ENCODE results near the gene EFR3B.
"Not testable (repeated sequence)": the region's sequence is repeated elsewhere in the genome, so short reads cannot be mapped to it uniquely, and the experiment has no call there.

EFR3B gene

DNA sequence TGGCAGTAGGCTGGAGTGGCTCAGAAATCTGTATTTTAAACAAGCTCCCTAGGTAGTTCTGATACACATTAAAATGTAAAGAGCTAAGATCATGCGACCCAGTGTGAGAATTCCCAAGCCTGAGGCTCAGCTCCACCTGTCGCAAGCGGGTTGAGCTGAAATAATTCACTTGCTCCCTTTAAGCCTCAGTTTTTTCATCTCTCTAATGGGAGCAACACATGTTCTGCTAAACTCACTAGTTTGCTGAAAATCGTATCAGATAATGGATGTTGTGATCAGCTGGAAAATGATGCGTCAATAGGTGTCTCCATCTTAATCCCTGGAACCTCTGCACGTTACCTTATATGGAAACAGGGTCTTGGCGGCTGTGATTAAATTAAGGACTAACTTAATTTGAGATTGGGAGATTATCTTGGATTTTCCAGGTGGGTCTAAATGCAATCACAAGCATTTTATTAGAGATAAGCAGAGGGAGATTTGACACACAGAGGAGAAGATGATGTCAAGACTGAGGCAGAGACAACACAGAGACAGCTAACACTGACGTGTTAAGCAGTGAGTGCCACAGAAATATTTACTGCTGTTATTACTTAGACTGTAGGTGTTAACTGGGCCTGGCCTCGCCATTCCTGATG is 73.5 kb downstream of the EFR3B start:
- no peak for DNase-seq

GRCh38 chr2:25115902-25116301 is 74.0 kb downstream of the EFR3B start:
- no peak for DNase-seq

GRCh38 chr2:25116956-25117355 is 75.1 kb downstream of the EFR3B start:
- DNase-seq, result no peak

GRCh38 chr2:25119263-25119662 is 77.4 kb downstream of the EFR3B start:
- DNase-seq, result no peak

DNA sequence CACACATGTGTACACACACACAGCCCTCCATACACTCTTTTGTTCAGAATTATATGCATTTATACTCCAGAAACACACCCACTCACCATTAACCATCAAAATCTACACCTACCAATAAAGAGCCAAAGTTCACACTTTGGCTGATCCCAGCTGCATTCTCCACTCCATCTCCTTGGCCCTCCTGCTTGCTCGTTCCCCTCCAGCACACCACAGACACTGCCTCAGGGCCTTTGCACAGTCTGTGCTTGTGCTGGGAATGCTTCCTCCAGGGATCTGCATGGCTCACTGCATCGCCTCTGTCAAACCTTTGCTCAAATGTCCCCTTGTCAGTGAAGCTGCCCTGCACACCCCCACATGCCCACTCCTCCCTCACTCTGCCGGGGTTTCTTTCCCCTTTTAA is 80.5 kb downstream of the EFR3B start:
- DNase-seq, result no peak

- DNase-seq, result no peak
Observed at GRCh38 chr2:25123682-25124081, 81.8 kb downstream of the EFR3B start.

DNA sequence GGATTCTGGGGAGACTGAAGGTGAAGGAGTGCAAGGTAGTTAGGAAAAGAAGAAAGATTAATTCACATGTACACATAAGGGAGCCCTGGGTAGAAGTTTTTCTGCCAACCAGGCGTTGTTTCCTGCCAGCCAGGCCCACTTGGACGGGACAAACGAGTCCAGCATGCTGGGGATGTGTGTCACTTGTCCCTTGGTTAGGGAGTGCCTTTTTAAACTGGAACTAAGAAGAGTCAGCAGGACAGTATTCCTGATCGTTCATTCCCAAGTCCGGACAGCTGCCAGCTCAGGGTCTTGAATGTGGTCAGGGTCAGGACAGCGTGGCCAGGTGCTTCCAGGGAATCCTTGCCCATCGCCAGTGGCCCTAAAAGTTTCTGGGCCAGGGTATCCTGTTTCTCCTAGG is 83.3 kb downstream of the EFR3B start:
- DNase-seq, result no peak

GRCh38 chr2:25125976-25126375 is 84.1 kb downstream of the EFR3B start:
- DNase-seq, result no peak

GRCh38 chr2:25127071-25127470 is 85.2 kb downstream of the EFR3B start:
- DNase-seq, result not testable (repeated sequence)

GRCh38 chr2:25127646-25128045 is 85.8 kb downstream of the EFR3B start:
- no peak for DNase-seq

- DNase-seq, result no peak
Observed at GRCh38 chr2:25129901-25130520, 88.1 kb downstream of the EFR3B start.

DNA sequence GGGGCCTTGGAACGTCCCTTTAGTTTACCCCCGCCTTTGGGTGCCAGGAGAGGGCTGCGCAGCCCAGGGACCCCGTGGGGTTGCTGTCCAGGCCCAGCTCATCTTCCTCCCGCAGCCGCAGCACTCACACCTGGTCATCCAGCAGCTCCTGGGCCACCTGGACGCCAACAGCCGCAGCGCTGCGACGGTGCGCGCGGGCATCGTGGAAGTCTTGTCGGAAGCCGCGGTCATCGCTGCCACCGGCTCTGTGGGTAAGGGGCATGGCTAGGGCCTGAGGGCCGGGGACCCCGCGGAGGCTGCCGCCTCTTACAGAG is 89.3 kb downstream of the EFR3B start:
- DNase-seq, result no peak

DNA sequence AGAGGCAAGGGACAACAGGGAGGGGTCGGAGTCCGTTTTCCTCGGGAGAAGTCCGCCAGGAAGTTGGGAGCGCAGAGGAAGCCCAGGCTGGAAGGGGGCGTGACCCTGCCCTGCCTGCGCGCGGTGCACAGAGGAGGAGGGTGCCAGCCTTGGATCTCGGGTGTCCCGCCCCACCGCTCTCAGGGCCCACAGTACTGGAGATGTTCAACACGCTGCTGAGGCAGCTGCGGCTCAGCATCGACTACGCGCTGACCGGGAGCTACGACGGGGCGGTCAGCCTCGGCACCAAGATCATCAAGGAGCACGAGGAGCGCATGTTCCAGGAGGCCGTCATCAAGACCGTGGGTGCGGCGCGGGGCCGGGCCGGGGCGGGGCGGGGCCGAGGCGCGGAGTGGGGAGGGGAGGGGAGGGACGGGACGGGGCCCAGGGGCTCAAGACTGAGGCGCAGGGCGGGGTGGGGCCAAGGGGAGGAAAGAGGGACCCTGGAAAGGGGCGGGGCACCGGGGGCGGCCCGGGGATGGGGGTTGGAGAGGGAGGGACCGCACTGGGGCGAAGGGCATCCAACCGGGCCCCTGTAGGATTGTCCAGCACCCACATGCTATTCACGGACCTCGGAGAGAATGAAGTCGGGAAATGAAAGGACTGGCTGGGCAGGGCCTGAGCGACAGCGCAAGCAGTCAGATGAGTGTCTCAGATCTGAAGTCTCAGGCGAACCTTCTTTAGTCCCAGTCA is 89.9 kb downstream of the EFR3B start:
- DNase-seq, result no peak

DNA sequence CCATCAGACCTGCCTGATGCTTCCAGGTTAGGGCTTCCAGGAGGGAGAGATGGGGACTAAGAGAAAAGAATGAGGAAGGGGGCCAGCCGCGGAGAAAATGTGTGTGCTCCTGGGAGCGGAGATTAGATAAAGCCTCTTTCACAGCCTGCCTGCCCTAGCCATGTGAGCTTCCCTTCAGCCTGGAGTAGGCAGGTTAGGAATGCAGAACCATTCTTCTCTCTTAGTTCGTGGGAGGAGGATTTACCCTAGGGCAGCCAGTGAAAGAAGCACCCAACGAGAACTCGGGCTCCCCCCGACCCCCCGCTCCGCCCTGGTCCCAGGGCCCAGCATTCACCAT is 90.4 kb downstream of the EFR3B start:
- DNase-seq, result no peak

DNA sequence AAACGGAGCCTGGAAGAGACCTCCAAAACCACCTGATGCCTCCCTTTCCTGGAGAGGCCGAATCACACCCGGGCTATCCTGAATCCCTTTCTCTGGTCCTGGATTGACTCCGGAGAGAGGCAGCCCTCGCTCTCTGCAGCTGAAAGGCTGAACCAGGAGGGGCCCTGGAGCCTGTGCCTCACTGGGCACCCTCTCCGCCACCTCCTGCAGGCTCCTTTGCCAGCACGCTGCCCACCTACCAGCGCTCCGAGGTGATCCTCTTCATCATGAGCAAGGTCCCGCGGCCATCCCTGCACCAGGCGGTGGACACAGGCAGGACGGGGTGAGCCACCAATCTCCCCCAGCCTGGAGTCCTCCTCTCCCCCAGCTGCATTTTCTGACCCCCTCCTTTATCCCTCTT is 90.8 kb downstream of the EFR3B start:
- DNase-seq, result no peak

- DNase-seq, result not testable (repeated sequence)
Observed at GRCh38 chr2:25140535-25140934, 98.7 kb downstream of the EFR3B start.

DNA sequence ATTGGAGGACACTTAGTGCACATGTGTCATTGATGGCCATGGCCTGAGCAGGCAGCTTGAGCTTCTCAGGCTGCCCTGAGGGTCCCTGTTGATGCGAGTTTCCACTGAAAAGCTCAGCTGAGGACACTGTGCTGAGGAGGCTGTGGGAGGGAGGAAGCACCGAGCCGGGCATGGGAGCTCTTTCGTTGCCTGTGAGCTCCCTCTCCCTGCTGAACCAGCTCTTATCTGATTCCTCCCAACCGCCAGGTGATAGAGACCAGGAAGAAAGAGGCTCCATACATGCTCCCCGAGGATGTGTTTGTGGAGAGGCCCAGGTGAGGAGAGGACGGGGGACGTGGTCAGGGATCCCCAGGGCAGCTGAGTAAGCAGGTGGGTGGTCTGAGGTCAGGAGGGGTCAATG is 99.2 kb downstream of the EFR3B start:
- DNase-seq, result no peak

- DNase-seq, result no peak
Observed at GRCh38 chr2:25145803-25146202, 103.9 kb downstream of the EFR3B start.

DNA sequence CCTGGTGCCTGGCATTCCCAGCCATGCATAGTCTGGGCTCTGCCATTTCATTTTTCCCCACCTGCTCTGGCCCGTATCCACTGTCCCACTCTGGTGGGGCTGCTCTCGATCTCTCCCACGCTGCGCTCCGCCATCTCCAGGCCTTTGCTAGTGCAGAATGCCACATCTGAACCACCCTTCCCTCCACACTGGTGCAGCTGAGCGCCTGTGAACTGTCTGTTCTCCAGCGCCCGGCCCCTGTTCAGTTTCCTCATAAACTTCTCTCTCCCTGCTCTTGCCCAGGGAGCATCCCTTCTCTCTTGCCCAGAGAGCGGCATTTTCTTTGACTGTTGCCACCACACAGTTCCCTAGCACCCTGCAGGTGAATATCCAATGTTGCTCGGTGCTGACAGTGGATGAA is 105.0 kb downstream of the EFR3B start:
- no peak for DNase-seq

DNA sequence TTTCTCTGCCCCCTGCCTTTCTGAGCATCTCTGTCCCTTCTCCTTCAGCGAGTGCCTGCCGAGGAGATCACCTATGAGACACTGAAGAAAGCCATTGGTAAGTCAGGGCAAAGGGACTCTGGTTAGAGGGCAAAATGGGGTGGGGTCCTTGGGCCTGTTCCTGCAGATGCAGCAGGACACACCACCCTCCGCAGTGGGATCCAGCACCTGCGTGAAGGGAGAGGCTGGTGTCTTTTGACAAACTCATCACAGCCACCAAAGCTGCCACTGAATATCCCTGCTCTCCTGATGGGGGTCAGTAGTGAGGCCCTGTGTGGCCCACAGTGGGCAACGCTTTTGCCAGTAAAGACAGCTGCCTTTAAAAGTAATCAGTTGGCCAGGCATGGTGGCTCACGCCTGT is 107.8 kb downstream of the EFR3B start:
- no peak for DNase-seq

- not testable (repeated sequence) for DNase-seq
Observed at GRCh38 chr2:25150993-25151392, 109.1 kb downstream of the EFR3B start.

- no peak for DNase-seq
Observed at GRCh38 chr2:25151718-25152117, 109.8 kb downstream of the EFR3B start.

DNA sequence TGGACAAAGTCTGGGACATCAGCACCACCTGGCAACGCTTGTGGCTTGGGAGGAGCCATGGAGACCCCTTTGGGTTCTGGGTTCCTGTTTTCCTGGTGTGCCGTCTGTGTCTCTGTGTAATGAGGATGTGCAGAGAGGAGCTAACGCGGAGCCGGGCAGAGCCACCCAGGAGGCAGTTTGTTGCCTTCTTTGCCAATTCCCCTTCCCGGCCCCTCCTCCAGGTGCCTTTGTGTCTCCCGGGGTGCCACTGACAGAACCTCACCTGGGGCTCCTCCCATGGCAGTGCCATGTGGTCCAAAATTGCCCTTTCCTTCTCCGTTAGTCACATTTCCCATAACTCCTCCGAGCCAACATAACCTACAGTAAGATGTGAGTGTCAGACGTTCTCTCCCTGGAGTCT is 113.5 kb downstream of the EFR3B start:
- no peak for DNase-seq

- DNase-seq, result no peak
Observed at GRCh38 chr2:25158096-25158852, 116.4 kb downstream of the EFR3B start.

Data from CD4-positive, alpha-beta T cell treated with Interleukin-4 for 4 hours (primary cell).